SK-N-SH treated with all-trans-retinoic acid at 6 μM for 48 hours (cell line): ENCODE data around the gene CLNK.

Experiments used
- BACH2 ChIP-seq: fragments of 250-450 bp; sonication (Bioruptor Pico); IDR thresholded peaks from 2 replicates; pipeline ENCODE4 v1.9.0; 2021; ENCODE audit warnings: mild to moderate bottlenecking, borderline replicate concordance
- ISL1 ChIP-seq: fragments of 250-450 bp; sonication (Bioruptor Pico); IDR thresholded peaks from 2 replicates; pipeline ENCODE4 v2.1.2; 2022; ENCODE audit warnings: mild to moderate bottlenecking, moderate library complexity
- PATZ1 ChIP-seq: fragments of 250-450 bp; sonication (Bioruptor Pico); IDR thresholded peaks from 2 replicates; pipeline ENCODE4 v1.8.0; 2020; ENCODE audit warnings: mild to moderate bottlenecking, moderate library complexity, borderline replicate concordance
- PPARA ChIP-seq: fragments of 250-450 bp; sonication (Bioruptor Pico); IDR thresholded peaks from 2 replicates; pipeline ENCODE4 v1.5.0; 2020; ENCODE audit warnings: mild to moderate bottlenecking, borderline replicate concordance
- RARB ChIP-seq: fragments of 250-450 bp; sonication (Bioruptor Pico); IDR thresholded peaks from 2 replicates; pipeline ENCODE4 v1.8.0; 2021; ENCODE audit warnings: mild to moderate bottlenecking, moderate library complexity
- TOX ChIP-seq: fragments of 250-450 bp; sonication (Bioruptor Pico); IDR thresholded peaks from 2 replicates; pipeline ENCODE4 v1.8.0; 2021; ENCODE audit warnings: mild to moderate bottlenecking, moderate library complexity, borderline replicate concordance
- ZFP3 ChIP-seq: fragments of 250-450 bp; sonication (Bioruptor Pico); IDR thresholded peaks from 2 replicates; pipeline ENCODE4 v1.5.0; 2020; ENCODE audit warnings: mild to moderate bottlenecking, moderate library complexity
- ZNF565 ChIP-seq: fragments of 450-650 bp; formaldehyde crosslinking; conservative IDR thresholded peaks from 2 replicates; pipeline ENCODE4 v1.5.0; 2020; ENCODE audit warnings: low read depth, mild to moderate bottlenecking, moderate library complexity
- TF ChIP-seq, protein P1 (sequence below): fragments of 250-450 bp; sonication (Bioruptor Pico); IDR thresholded peaks from 2 replicates; pipeline ENCODE4 v1.5.1; 2020; ENCODE audit warnings: low read depth, mild to moderate bottlenecking, moderate library complexity
- TF ChIP-seq, protein P2 (sequence below): fragments of 250-450 bp; sonication (Bioruptor Pico); IDR thresholded peaks from 2 replicates; pipeline ENCODE4 v1.8.0; 2021; ENCODE audit warnings: low read depth, mild to moderate bottlenecking, moderate library complexity, borderline replicate concordance

DNA sequence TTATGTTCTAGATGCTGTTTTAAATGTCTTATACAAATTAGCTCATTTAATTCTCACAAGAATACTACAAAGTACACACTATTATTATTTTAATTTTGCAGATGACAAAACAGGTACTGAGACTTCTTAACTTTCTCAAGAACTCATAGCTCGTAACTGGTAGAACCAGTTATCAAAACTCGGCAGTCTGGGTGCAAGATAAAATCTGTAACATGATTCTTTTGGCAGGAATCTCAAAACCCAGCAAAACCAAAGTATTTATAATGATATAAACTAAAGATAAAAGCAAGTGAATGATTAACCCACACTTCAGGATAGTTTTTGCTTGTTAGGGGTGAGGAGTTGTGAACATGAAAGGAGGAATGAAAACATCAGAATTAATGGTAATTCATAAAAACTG lies 27.6 kb downstream of the CLNK start:
- TF ChIP-seq ZFP3 (no peak), RARB (no peak), ISL1 (CRISPR knock-in tag) (no peak), BACH2 (CRISPR knock-in tag) (no peak), ZNF565 (CRISPR knock-in tag) (no peak), PPARA (CRISPR knock-in tag) (no peak), PATZ1 (CRISPR knock-in tag) (no peak), TOX (CRISPR knock-in tag) (no peak)
- TF ChIP-seq, protein P1, sequence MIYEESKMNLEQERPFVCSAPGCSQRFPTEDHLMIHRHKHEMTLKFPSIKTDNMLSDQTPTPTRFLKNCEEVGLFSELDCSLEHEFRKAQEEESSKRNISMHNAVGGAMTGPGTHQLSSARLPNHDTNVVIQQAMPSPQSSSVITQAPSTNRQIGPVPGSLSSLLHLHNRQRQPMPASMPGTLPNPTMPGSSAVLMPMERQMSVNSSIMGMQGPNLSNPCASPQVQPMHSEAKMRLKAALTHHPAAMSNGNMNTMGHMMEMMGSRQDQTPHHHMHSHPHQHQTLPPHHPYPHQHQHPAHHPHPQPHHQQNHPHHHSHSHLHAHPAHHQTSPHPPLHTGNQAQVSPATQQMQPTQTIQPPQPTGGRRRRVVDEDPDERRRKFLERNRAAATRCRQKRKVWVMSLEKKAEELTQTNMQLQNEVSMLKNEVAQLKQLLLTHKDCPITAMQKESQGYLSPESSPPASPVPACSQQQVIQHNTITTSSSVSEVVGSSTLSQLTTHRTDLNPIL (CRISPR knock-in tag): no peak
- TF ChIP-seq, protein P2, sequence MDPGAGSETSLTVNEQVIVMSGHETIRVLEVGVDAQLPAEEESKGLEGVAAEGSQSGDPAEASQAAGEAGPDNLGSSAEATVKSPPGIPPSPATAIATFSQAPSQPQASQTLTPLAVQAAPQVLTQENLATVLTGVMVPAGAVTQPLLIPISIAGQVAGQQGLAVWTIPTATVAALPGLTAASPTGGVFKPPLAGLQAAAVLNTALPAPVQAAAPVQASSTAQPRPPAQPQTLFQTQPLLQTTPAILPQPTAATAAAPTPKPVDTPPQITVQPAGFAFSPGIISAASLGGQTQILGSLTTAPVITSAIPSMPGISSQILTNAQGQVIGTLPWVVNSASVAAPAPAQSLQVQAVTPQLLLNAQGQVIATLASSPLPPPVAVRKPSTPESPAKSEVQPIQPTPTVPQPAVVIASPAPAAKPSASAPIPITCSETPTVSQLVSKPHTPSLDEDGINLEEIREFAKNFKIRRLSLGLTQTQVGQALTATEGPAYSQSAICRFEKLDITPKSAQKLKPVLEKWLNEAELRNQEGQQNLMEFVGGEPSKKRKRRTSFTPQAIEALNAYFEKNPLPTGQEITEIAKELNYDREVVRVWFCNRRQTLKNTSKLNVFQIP: no peak
